Endodermal cell (in vitro differentiated cells): ENCODE data around the gene HEBP2. TPM values are rescaled to one million over a fixed set of nuclear protein-coding genes. Genes with fewer than 3 reads are reported as not detected.

Experiments
- DNase-seq: peaks from one replicate; pipeline ENCODE4 v3.0.0-alpha.2; 2017
- H3K27ac ChIP-seq: 2 replicates; pipeline ENCODE4 v1.5.1; 2013; ENCODE audit warnings: mild to moderate bottlenecking, low read depth, low read length, moderate library complexity
- H3K27me3 ChIP-seq: 2 replicates; pipeline ENCODE4 v1.6.1; 2013; ENCODE audit warnings: mild to moderate bottlenecking, low read length, moderate library complexity; ENCODE audit not compliant: insufficient read depth, control insufficient read depth, poor library complexity, severe bottlenecking
- H3K36me3 ChIP-seq: 2 replicates; pipeline ENCODE4 v1.7.0; 2013; ENCODE audit warnings: mild to moderate bottlenecking, low read length, moderate library complexity; ENCODE audit not compliant: control insufficient read depth, insufficient read depth
- H3K4me1 ChIP-seq: one replicate; pipeline ENCODE4 v1.7.0; 2013; ENCODE audit warnings: low read length; ENCODE audit not compliant: control insufficient read depth, insufficient read depth
- H3K4me3 ChIP-seq: 2 replicates; pipeline ENCODE4 v1.5.1; 2013; ENCODE audit warnings: mild to moderate bottlenecking, low read length, moderate library complexity
- H3K9ac ChIP-seq: 2 replicates; pipeline ENCODE4 v1.6.1; 2013; ENCODE audit warnings: mild to moderate bottlenecking, low read length, moderate library complexity; ENCODE audit not compliant: poor library complexity, severe bottlenecking; ENCODE audit errors: extremely low read depth
- H3K9me3 ChIP-seq: 2 replicates; pipeline ENCODE4 v1.6.1; 2013; ENCODE audit warnings: mild to moderate bottlenecking, low read length, moderate library complexity; ENCODE audit not compliant: control insufficient read depth
- H3K27ac Mint-ChIP-seq: 2 replicates; pipeline ENCODE4 v1.8.0; 2020; ENCODE audit warnings: mixed read lengths
- H3K27me3 Mint-ChIP-seq: 2 replicates; pipeline ENCODE4 v1.8.0; 2021; ENCODE audit warnings: mild to moderate bottlenecking, mixed read lengths; ENCODE audit not compliant: insufficient read depth
- H3K36me3 Mint-ChIP-seq: 2 replicates; pipeline ENCODE4 v1.8.0; 2020; ENCODE audit warnings: low read depth, mixed read lengths
- H3K4me1 Mint-ChIP-seq: 2 replicates; pipeline ENCODE4 v1.8.0; 2020; ENCODE audit warnings: mixed read lengths
- H3K4me3 Mint-ChIP-seq: 2 replicates; pipeline ENCODE4 v1.8.0; 2020; ENCODE audit warnings: mild to moderate bottlenecking, moderate library complexity, mixed read lengths
- H3K9me3 Mint-ChIP-seq: 2 replicates; pipeline ENCODE4 v1.8.0; 2020; ENCODE audit warnings: mild to moderate bottlenecking, mixed read lengths
- WGBS, 2 experiments: methylation state at CpG; one replicate each; pipeline versions ENCODE4 v1.1.5 to v1.1.7; 2013; ENCODE audit warnings: missing lambda C conversion rate in 2 of 2, mixed read lengths in 1 of 2; ENCODE audit not compliant: insufficient coverage in 1 of 2, insufficient read length in 1 of 2; 5-methylcytosine and 5-hydroxymethylcytosine counted together
- total RNA-seq, 2 donors: library from RNA; stranded (reverse); fragmentation: NEBNext Ultra II Directional in 1 of 2; extraction: Animal tissue kit (Norgen Biotek cat#: 25700) in 1 of 2; gene quantifications; 2 replicates in 1 of 2; 3 replicates in 1 of 2; pipeline ENCODE4 v1.2.1, GENCODE V29; 2021
- TF ChIP-seq, protein P1 (sequence below): fragments of 200-600 bp; sonication (generic); conservative IDR thresholded peaks from 2 replicates; pipeline ENCODE4 v1.5.0; 2021; ENCODE audit warnings: antibody characterized with exemption, mild to moderate bottlenecking

The HEBP2 gene
- total RNA-seq, 2 donors from 2014 or later = 53.9 to 95.7 TPM

DNA sequence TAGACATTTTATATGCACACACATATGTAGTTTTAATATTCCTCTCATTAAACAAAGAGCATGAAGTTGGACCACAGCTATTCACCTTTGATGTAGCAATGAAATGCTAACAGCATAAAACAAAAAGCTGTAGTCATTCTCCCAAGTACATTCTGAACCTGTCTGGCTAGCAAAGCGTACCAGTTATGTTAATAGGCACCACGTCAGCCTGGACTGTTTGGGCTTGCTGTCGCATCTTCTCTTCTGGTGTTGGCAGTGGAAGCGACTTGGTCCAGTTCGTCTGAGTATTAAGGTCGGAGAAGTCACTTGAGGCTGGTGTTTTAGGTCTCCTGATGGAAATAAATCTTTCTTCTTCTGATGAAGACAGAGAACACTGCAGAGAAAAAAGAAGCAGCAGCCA lies 42.8 kb downstream of the HEBP2 start:
- no peaks in the 10 kb centered on the region for H3K4me1 Mint-ChIP-seq
- 88 to 97% methylated on average over 5 to 6 of the region's 6 CpGs for WGBS, 2 experiments
- Histone ChIP-seq H3K4me3 (no peak overlapping the region), H3K27me3 (no peaks in the 10 kb centered on the region), H3K4me1 (no peaks in the 10 kb centered on the region), H3K9ac (no peak overlapping the region), H3K27ac (no peak overlapping the region), H3K36me3 (peaks cover 21% of the 10 kb centered on the region), H3K9me3 (no peaks in the 10 kb centered on the region)
- H3K4me3 Mint-ChIP-seq = no peak overlapping the region
- no peaks in the 10 kb centered on the region for H3K9me3 Mint-ChIP-seq
- H3K27me3 Mint-ChIP-seq = no peaks in the 10 kb centered on the region
- peaks cover 11% of the 10 kb centered on the region for H3K36me3 Mint-ChIP-seq
- no peak overlapping the region for H3K27ac Mint-ChIP-seq
- DNase-seq = no peak
- TF ChIP-seq, protein P1, sequence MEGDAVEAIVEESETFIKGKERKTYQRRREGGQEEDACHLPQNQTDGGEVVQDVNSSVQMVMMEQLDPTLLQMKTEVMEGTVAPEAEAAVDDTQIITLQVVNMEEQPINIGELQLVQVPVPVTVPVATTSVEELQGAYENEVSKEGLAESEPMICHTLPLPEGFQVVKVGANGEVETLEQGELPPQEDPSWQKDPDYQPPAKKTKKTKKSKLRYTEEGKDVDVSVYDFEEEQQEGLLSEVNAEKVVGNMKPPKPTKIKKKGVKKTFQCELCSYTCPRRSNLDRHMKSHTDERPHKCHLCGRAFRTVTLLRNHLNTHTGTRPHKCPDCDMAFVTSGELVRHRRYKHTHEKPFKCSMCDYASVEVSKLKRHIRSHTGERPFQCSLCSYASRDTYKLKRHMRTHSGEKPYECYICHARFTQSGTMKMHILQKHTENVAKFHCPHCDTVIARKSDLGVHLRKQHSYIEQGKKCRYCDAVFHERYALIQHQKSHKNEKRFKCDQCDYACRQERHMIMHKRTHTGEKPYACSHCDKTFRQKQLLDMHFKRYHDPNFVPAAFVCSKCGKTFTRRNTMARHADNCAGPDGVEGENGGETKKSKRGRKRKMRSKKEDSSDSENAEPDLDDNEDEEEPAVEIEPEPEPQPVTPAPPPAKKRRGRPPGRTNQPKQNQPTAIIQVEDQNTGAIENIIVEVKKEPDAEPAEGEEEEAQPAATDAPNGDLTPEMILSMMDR = no peak

DNA sequence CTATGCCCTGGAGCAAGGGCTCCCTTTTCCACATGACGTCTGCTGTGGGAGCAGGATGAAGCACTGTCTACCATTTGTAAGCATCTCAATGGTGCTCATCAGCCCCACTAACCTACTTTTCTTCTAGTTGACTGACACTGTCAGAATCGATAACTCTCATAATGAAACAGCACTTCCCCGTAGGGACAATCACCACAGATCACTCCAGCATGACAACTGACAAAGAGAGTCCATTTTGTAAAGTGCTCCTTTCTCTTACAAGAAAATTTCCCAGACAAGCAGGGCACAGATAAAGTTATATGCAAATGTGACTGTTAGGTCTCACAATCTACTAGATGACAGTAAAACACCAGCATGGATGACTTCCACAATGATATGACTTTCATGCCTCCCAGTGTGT lies 46.4 kb downstream of the HEBP2 start:
- H3K4me1 ChIP-seq = no peaks in the 10 kb centered on the region
- peak overlapping the region; percentile 60 for H3K27ac ChIP-seq
- no peaks in the 10 kb centered on the region for H3K27me3 ChIP-seq
- H3K9ac ChIP-seq = no peak overlapping the region
- Mint-ChIP-seq H3K27ac (no peak overlapping the region), H3K4me3 (no peak overlapping the region), H3K9me3 (no peaks in the 10 kb centered on the region), H3K36me3 (peaks cover 6% of the 10 kb centered on the region), H3K27me3 (no peaks in the 10 kb centered on the region), H3K4me1 (no peaks in the 10 kb centered on the region)
- H3K9me3 ChIP-seq = no peaks in the 10 kb centered on the region
- H3K4me3 ChIP-seq = no peak overlapping the region
- no peak for DNase-seq
- H3K36me3 ChIP-seq = peaks cover 7% of the 10 kb centered on the region
- WGBS, 2 experiments = 89 to 94% methylated on average over 3 of the region's 3 CpGs
- TF ChIP-seq, protein P1 = no peak

DNA sequence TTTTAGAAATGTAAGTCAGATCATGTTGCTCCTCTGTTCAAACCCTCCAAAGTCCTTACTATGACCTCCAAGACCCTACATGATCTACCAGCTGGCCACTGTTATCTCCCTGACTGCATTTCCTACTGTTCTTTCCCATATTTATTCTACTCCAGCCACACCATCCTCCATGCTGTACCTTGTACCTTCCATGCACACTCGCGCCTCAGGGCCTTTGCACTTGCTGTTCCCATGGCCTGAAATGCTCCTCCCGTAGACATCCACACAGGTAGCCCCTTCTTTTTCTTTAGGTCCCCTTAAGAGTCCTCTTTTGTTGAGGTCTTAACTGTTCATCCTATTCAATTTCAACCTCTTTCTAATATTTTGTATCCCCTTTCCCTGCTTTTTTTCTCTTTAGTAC lies 47.0 kb downstream of the HEBP2 start:
- H3K27me3 Mint-ChIP-seq = no peaks in the 10 kb centered on the region
- H3K4me3 ChIP-seq = no peak overlapping the region
- H3K27me3 ChIP-seq = no peaks in the 10 kb centered on the region
- TF ChIP-seq, protein P1 = no peak
- no peaks in the 10 kb centered on the region for H3K4me1 Mint-ChIP-seq
- no peak overlapping the region for H3K27ac ChIP-seq
- H3K36me3 ChIP-seq = peaks cover 7% of the 10 kb centered on the region
- peaks cover 6% of the 10 kb centered on the region for H3K36me3 Mint-ChIP-seq
- no peak overlapping the region for H3K27ac Mint-ChIP-seq
- H3K9me3 ChIP-seq = no peaks in the 10 kb centered on the region
- H3K4me1 ChIP-seq = no peaks in the 10 kb centered on the region
- no peaks in the 10 kb centered on the region for H3K9me3 Mint-ChIP-seq
- H3K9ac ChIP-seq = no peak overlapping the region
- DNase-seq = no peak
- H3K4me3 Mint-ChIP-seq = no peak overlapping the region
- 92 to 95% methylated on average over 3 of the region's 3 CpGs for WGBS, 2 experiments
